ENCODE results near the gene CDH12.
A peak's percentile ranks its signal among the peaks of the same experiment; 100 is the strongest.
"Not testable (repeated sequence)": the region's sequence is repeated elsewhere in the genome, so short reads cannot be mapped to it uniquely, and the experiment has no call there.

Gene CDH12

GRCh38 chr5:22541037-22541436 lies 312.1 kb downstream of the CDH12 start:
- H3K4me3 ChIP-seq (ENCODE audit: low read length): no peak overlapping the region
- DNase-seq (ENCODE audit: low read depth): no peak
- TF ChIP-seq, protein P1, sequence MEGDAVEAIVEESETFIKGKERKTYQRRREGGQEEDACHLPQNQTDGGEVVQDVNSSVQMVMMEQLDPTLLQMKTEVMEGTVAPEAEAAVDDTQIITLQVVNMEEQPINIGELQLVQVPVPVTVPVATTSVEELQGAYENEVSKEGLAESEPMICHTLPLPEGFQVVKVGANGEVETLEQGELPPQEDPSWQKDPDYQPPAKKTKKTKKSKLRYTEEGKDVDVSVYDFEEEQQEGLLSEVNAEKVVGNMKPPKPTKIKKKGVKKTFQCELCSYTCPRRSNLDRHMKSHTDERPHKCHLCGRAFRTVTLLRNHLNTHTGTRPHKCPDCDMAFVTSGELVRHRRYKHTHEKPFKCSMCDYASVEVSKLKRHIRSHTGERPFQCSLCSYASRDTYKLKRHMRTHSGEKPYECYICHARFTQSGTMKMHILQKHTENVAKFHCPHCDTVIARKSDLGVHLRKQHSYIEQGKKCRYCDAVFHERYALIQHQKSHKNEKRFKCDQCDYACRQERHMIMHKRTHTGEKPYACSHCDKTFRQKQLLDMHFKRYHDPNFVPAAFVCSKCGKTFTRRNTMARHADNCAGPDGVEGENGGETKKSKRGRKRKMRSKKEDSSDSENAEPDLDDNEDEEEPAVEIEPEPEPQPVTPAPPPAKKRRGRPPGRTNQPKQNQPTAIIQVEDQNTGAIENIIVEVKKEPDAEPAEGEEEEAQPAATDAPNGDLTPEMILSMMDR (conservative IDR thresholded peaks at IDR 0.05; ENCODE audit: low read depth, low read length): no peak

DNA sequence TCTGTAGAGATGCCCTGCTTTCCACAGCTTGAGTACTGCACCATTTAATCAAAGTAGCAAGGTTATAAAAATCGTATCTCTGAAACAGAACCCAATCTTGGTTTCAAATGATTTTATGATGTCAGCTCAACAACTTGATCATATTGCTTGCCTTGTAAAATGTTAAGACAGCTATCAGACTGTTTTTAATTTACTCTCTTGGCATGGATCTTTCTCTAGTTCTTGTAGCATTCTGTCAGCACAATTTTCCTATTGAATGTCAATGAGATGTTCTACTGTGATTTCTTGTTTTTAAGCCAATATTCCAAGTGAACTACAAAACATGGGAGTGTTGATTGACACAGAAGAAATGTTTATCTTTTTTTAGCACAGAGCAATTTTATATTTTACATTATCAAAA lies 313.4 kb downstream of the CDH12 start:
- H3K4me3 ChIP-seq (ENCODE audit: low read length): no peak overlapping the region
- DNase-seq (ENCODE audit: low read depth): no peak
- TF ChIP-seq, protein P1 (conservative IDR thresholded peaks at IDR 0.05; ENCODE audit: low read depth, low read length): no peak

GRCh38 chr5:22531986-22532385 lies 321.2 kb downstream of the CDH12 start:
- no peak overlapping the region for H3K4me3 ChIP-seq (ENCODE audit: low read length)
- DNase-seq (ENCODE audit: low read depth): no peak
- TF ChIP-seq, protein P1 (conservative IDR thresholded peaks at IDR 0.05; ENCODE audit: low read depth, low read length): no peak

GRCh38 chr5:22521521-22521920 lies 331.6 kb downstream of the CDH12 start:
- TF ChIP-seq, protein P1 (conservative IDR thresholded peaks at IDR 0.05; ENCODE audit: low read depth, low read length): no peak
- no peak overlapping the region for H3K4me3 ChIP-seq (ENCODE audit: low read length)
- DNase-seq (ENCODE audit: low read depth): peak; percentile 27

GRCh38 chr5:22516497-22516896 lies 336.6 kb downstream of the CDH12 start:
- H3K4me3 ChIP-seq (ENCODE audit: low read length); DNase-seq (ENCODE audit: low read depth): not testable (repeated sequence)

DNA sequence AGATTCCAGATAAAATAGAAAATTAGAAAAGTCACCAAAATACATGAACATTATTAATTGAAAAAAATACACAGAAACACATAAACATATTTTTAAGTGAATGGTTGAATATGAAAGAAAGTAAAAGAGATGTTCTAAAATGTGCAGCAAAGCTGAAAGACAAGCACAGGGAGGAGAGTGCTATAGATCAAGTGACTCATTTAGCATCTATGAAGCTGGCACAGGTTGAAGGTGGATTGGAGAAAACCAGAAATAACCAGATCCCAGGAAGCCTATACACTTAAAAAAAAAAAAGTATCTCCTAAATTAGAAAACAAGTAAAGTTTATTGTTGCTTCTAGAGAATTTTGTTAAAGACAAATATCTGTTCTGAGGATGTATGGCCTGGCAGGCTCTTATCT lies 338.9 kb downstream of the CDH12 start:
- TF ChIP-seq, protein P1 (conservative IDR thresholded peaks at IDR 0.05; ENCODE audit: low read depth, low read length): no peak
- no peak overlapping the region for H3K4me3 ChIP-seq (ENCODE audit: low read length)
- no peak for DNase-seq (ENCODE audit: low read depth)

GRCh38 chr5:22505891-22506290 lies 347.3 kb downstream of the CDH12 start:
- TF ChIP-seq, protein P1 (conservative IDR thresholded peaks at IDR 0.05; ENCODE audit: low read depth, low read length): no peak
- no peak overlapping the region for H3K4me3 ChIP-seq (ENCODE audit: low read length)
- no peak for DNase-seq (ENCODE audit: low read depth)

GRCh38 chr5:22504411-22504810 lies 348.7 kb downstream of the CDH12 start:
- DNase-seq (ENCODE audit: low read depth): no peak
- TF ChIP-seq, protein P1 (conservative IDR thresholded peaks at IDR 0.05; ENCODE audit: low read depth, low read length): no peak
- no peak overlapping the region for H3K4me3 ChIP-seq (ENCODE audit: low read length)

Measured in retinal pigment epithelial cell (primary cell).